VCaP (cell line): Measurements from ENCODE around the gene IL31.

Experiments used
- H3K27ac ChIP-seq: fragments of 450-650 bp; 2 replicates; pipeline ENCODE4 v1.5.1; 2017
- CTCF ChIP-seq: fragments of 450-650 bp; conservative IDR thresholded peaks from 2 replicates; pipeline ENCODE4 v1.5.1; 2017; ENCODE audit warnings: mild to moderate bottlenecking, moderate library complexity

Gene IL31

GRCh38 chr12:122205053-122205925 lies 31.3 kb upstream of the IL31 start:
- H3K27ac ChIP-seq = no peak overlapping the region
- TF ChIP-seq CTCF = no peak

- TF ChIP-seq CTCF = no peak
- peak overlapping the region; percentile 67 for H3K27ac ChIP-seq
These were observed 30.4 kb upstream of the IL31 start for GRCh38 chr12:122204167-122205052.

- TF ChIP-seq CTCF = no peak
- peak within 1 kb of the TSS; percentile 67 for H3K27ac ChIP-seq
These were observed 29.5 kb upstream of the IL31 start, which contains the start of gene B3GNT4 for GRCh38 chr12:122203301-122204166. B3GNT4 (plus strand) TSS chr12:122203709; CDS start chr12:122204619, 910 bp downstream.

GRCh38 chr12:122202811-122203210 lies 28.8 kb upstream of the IL31 start:
- peak overlapping the region; percentile 67 for H3K27ac ChIP-seq

- no peak for TF ChIP-seq CTCF
- H3K27ac ChIP-seq = no peak overlapping the region
These were observed 28.0 kb upstream of the IL31 start for GRCh38 chr12:122202017-122202416.

- no peak for TF ChIP-seq CTCF
- H3K27ac ChIP-seq = no peak overlapping the region
These were observed 27.4 kb upstream of the IL31 start for GRCh38 chr12:122201381-122201780.

GRCh38 chr12:122200541-122201175 lies 26.6 kb upstream of the IL31 start:
- no peak overlapping the region for H3K27ac ChIP-seq
- TF ChIP-seq CTCF = no peak
